Stomach (tissue), 4 donors: ENCODE measurements around the gene FAM161B.

Experiments used
- CTCF ChIP-seq, 7 experiments: fragments of 450-650 bp in 4 of 7; fragments of 200-600 bp in 3 of 7; sonication (generic) in 3 of 7; IDR thresholded peaks; one replicate each; pipeline ENCODE4 v1.5.1; 2016 to 2019; ENCODE audit warnings: antibody characterized with exemption in 7 of 7, control low read depth in 2 of 7, mild to moderate bottlenecking in 1 of 7
- EP300 ChIP-seq: sonication (generic); formaldehyde crosslinking; IDR thresholded peaks from one replicate; pipeline ENCODE4 v1.6.1; 2017; ENCODE audit warnings: antibody characterized with exemption
- POLR2A ChIP-seq, 4 donors: fragments of 450-650 bp; IDR thresholded peaks; one replicate each; pipeline ENCODE4 v1.6.1; 2016; ENCODE audit warnings: antibody characterized with exemption in 4 of 4, control low read depth in 2 of 4, mild to moderate bottlenecking in 1 of 4, moderate library complexity in 1 of 4
- POLR2AphosphoS5 ChIP-seq, 3 donors: sonication (generic); formaldehyde crosslinking; IDR thresholded peaks; one replicate each; pipeline ENCODE4 v1.6.1; 2016; ENCODE audit warnings: antibody characterized with exemption in 3 of 3

DNA sequence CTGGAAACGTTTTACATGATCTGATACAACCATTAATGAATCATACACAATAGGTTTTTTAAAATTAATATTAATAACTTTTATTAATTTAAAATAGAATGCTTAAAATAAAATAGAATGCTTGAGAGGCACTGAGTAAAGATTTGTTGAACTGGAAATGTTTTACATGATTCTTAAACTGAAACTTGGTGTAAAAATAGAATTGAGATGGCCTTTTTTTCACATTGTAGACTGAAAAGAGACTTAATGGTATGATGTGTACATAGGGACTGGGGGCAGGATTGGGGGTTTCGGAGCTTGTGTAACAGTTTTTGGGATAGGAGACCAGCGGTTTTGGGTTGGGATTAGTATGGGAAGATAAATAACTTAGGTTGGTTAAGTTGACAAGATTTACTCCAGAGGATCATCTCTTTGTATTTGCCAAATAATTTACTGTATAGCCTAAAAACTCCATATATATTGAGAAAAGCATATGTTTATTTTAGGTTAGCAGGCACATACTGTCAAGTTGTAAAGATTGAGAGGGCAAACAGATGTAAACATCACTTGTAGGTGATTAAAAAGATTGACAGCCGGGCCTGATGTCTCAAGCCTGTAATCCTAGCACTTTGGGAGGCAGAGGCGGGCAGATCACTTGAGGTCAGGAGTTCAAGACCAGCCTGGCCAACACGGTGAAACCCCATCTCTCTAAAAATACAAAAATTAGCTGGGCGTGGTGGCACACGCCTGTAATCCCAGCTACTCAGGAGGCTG lies 65.3 kb downstream of the FAM161B start:
- no peak for TF ChIP-seq POLR2A (IDR thresholded peaks at IDR 0.05)
- no peak for TF ChIP-seq CTCF (IDR thresholded peaks at IDR 0.05)
- TF ChIP-seq POLR2AphosphoS5 (IDR thresholded peaks at IDR 0.05) = no peak
- TF ChIP-seq EP300 = no peak
